Hepatocyte (in vitro differentiated cells): Measurements from ENCODE around the gene FOLR2.

Experiments used
- EZH2phosphoT487 ChIP-seq: fragments of 200-600 bp; sonication (generic); IDR thresholded peaks from one replicate; pipeline ENCODE4 v1.6.1; 2018; ENCODE audit warnings: antibody characterized with exemption, mild to moderate bottlenecking, low read depth, moderate library complexity; ENCODE audit not compliant: unreplicated experiment, severe bottlenecking
- TF ChIP-seq, protein P1 (sequence below): fragments of 200-600 bp; sonication (generic); IDR thresholded peaks from 2 replicates; pipeline ENCODE4 v1.5.1; 2016; ENCODE audit warnings: antibody characterized with exemption, mild to moderate bottlenecking; ENCODE audit not compliant: poor library complexity

DNA sequence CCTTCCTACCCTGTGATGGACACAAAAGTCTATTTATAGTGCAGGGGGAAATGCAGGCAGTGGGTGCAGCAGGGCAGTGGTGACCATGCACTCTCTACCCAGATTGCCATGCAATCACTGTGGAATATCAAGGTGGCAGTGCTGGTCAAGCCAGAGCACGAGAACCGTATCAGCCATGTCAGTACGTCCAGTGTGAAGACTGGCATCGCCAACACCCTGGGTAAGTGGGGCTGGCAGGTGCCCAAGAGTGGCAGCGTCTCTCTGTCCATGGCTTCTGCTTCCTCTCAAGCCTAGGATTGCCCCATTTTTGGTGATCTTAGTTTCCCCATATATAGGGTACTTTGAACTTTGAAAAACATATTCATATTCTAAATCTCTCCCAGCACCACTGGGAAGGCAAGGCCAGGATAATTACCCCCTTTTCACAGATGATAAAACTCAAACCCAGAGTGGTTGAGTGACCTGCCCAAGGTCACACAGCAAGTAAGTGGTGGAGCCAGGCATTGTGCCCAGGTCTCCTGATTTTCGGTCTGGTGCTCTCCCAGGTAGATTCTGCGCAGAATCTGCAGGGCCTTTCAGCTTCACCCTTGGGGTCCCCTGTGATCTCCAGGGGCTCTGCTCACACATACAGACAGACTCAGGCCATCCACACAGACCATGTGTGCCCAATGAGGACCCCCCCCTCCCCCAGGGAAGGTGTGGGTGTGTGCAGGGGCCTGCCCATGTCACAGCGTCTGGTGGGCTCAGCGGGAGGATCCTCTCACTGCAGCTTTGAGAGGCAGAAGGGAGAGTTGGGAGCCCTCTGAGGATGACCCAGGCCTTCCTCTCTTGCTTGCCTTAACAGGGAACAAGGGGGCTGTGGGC is 15.0 kb downstream of the FOLR2 start:
- TF ChIP-seq, protein P1, sequence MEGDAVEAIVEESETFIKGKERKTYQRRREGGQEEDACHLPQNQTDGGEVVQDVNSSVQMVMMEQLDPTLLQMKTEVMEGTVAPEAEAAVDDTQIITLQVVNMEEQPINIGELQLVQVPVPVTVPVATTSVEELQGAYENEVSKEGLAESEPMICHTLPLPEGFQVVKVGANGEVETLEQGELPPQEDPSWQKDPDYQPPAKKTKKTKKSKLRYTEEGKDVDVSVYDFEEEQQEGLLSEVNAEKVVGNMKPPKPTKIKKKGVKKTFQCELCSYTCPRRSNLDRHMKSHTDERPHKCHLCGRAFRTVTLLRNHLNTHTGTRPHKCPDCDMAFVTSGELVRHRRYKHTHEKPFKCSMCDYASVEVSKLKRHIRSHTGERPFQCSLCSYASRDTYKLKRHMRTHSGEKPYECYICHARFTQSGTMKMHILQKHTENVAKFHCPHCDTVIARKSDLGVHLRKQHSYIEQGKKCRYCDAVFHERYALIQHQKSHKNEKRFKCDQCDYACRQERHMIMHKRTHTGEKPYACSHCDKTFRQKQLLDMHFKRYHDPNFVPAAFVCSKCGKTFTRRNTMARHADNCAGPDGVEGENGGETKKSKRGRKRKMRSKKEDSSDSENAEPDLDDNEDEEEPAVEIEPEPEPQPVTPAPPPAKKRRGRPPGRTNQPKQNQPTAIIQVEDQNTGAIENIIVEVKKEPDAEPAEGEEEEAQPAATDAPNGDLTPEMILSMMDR: no peak
- no peak for TF ChIP-seq EZH2phosphoT487
